ENCODE results near the gene TTLL8.
"Not testable (repeated sequence)": the region's sequence is repeated elsewhere in the genome, so short reads cannot be mapped to it uniquely, and the experiment has no call there.

TTLL8 gene

DNA sequence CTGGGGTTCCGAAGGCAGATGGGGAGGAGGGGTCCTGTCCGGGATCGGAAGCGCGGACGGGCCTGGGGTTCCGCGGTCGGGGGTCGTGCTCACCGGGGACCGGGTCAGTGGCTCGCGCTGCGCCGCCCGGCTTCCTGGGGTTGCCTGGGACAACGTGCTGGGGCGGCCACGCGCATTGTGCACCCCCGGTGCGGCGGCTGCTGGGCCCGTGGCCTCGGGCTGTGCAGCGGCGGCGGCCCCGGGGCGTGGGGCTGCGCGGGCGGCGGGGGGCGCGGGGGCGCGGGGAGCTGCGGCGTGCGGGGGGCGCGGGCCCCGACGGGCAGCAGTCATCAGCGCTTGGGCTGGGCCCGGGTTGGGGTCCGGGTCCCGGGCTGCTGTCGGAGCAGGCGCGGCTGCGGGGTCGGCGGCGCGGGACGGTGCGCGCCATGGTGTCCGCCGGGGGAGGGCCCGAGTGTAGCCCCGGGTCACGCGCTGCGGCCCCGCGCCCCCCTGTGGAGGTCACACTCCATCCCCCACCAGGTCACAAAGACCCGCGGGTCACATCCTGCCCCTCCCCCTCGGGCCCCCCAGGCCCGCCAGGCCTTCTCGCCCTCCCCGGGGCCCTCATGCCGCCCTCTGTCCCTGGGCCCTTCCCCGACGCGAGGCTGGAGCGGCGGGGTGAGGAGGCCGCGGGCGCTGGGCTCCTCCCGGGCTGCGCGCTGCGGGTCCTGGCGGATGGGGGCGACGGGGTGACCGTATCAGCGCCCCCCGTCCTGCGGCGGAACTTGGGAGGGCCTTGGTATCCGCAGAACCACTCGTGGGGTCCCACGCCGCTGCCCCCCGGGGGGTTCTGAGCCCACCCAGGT, at the start of gene TTLL8:
TTLL8 (minus strand) TSS at position 238 of the 845 bp plus-strand sequence.
- no peak for DNase-seq (ENCODE audit: low read depth)

DNA sequence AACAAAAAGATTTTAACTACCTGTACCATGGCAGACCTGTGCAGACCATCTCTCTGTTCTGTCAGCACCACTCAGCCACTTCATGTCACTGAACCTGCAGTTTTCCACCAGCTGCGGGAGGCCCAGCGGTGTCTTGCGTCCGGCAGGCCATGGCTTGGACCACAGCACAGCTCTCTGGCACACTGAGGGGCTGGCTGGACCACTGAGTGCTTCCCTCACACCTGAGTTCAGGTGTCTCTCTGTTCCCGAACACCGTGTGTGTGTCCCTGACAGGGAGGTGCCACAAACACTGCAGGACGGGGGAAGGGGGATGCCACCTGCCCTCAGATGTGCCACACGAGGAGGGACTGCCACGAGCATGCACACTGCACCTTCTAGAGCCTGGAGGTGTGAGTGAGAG, 49.4 kb upstream of the TTLL8 start:
- no peak for DNase-seq (ENCODE audit: low read depth)

DNA sequence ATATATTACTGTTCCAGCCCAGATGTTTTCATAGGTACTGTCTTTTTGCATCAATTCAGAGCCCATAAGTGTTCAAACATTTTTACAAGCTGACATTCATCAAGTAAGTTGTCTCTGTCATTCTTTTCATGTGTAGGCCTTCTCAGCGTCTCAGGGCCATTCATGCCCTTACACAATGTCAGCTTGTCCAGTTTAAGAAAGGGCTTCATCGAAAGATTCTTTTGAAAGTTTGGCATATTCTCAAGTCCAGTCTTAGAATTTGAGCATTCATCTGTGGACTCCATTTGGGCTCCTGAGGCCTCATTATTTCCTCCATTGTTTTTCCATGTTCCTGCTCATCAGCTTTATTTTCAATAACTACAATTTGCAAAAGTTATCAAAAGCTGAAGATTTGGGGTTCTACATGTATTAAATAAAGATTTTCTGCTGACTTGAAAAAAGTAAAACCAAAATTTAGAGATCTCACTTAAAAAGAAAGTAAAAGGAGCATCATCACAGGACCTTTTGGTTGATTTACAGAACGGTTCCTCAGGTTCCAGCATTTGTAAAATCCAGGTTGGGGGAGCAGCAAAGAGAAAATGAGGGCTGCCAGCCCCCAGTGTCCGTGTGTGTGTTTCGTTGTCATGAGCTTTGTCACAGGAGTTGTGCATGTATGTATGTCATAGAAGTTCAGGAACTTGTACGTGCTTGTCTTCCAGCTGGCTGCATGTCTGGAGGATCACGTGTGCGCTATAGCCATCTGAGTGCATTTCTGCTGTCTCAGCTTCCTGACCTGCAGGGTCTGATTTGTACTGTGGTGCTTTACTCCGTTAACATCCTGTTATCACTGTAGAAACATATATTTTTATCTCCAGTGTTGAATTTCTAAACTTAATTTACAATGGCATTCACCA, 47.4 kb upstream of the TTLL8 start:
- DNase-seq (ENCODE audit: low read depth), result no peak

DNA sequence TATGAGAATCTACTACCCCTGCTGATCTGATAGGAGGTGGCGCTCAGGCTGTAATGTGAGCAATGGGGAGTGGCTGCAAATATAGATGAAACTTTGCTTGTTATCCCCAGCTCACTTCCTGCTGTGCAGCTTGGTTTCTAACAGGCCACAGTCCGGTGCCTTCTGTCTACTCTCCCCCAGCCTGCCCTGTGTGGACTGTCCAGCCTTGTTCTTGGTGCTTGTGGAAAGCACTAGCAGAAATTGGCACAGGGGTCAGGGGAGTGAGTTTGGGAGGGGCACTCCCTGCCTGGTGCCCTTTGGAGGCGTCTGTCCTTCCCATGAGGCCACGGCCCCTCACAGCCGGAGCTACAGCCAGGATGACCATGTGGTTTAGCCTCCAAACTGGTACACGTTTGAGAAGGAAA, 46.0 kb upstream of the TTLL8 start:
- DNase-seq (ENCODE audit: low read depth), result no peak

DNA sequence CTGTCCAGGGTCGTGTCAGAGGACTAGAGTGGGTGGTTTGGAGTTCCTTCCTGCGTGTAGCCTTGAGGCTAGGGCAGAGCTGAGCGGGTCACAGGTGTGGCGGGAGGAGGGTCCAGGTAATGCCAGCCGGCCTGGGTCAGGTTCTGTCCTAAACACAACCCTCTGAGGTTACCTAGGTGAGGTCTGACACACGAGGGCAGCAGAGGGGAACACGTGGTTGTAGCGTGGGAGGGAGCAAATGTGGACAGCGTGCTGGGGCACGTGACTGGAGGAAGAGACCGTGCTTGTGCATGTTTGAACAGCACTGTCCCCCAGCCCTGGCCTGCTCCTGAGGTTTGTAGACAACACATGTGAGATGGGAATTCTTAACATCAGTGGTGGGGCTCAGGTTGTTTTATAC, 44.8 kb upstream of the TTLL8 start:
- no peak for DNase-seq (ENCODE audit: low read depth)

DNA sequence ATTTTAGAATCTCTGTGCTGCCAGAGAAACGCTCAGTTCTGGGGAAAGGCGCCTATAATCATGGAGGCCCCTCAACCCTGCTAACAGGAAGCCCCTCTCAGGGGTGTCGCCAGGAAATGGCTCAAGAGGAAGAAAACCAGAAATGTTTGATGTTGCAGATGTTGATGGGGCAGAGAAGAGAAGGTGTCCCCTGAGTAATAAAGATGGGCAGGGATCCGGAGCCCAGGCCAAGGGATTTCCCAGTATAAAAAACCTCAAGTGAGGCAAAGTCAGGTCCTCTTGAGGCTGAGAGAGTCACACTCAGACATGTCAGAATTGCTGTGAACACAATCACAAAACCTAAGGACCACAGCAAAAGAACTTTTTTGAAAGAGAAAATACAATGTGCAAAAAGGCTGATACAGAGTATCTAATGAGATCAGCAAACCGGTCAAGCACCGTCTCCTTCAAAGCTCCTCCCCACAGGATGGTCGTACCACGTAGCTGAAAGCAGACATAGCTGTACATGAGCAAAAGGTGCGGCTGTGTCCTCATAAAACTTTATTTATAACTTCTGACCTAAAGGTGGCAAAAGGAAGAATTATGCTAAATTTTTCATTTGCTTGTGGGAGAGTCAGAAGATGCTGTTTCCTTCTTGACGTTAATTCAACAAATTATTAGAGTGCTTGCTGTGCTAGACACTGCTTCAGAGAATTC, 43.9 kb upstream of the TTLL8 start:
- no peak for DNase-seq (ENCODE audit: low read depth)

DNA sequence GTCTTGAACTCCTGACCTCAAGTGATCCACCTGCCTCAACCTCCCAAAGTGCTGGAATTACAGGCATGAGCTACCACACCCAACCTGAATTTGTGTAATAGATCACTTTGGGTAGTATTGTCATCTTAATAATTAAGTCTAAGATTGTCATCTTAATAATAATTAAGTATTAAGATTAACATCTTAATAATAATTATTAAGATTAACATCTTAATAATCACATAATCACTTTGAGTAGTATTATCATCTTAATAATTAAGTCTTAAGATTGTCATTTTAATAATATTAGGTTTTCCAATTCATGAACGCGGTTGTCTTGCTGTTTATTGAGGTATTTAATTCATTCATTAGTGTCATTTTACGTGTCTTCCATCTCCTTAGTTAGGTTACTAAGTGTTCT, 40.0 kb upstream of the TTLL8 start:
- DNase-seq (ENCODE audit: low read depth), result no peak

DNA sequence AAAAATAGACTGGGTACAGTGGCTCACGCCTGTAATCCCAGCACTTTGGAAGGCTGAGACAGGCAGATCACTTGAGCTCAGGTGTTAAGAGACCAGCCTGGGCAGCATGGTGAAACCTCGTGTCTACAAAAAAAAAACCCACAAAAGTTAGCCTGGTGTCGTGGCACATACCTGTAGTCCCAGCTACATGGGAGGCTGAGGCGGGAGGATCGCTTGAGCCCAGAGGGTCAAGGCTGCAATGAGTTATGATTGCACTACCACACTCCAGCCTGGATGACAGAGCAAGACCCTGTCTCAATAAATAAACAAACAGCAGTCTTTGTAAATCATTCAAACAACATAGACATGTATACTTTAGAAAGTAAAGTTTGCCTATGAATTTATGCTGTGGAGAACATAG, 34.2 kb upstream of the TTLL8 start:
- no peak for DNase-seq (ENCODE audit: low read depth)

DNA sequence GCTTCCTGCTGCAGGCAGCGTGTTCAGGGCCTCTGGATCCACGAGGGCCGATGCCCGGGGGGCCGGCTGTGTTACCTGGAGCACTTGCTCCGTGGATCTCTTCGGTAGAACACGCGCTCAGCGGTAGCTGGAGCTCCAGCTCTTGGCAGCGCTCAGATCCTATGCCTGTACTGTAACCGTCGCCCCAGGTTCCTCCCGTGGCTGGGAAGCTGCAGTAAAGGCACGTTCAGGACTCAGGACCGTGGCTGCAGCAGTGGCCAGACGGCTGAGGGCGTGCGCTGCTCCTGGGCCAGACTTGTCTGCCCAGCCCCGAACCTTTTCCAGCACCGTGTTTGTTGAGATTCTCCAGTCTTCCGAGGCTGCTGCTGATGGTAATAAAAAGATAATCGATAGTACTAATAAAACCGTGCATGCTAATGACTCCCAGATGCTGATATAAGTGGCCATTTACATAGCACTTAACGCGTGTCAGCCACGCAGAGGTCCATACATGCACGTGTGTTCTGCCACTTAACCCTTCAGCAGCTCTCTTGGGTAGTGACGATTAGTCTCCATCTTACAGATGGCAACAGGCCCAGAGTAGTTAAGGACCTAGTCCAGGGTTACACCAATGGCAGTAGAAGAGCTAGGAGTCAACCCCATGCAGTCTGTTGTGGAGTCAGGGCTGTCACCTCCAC, 33.1 kb upstream of the TTLL8 start:
- DNase-seq (ENCODE audit: low read depth), result no peak

DNA sequence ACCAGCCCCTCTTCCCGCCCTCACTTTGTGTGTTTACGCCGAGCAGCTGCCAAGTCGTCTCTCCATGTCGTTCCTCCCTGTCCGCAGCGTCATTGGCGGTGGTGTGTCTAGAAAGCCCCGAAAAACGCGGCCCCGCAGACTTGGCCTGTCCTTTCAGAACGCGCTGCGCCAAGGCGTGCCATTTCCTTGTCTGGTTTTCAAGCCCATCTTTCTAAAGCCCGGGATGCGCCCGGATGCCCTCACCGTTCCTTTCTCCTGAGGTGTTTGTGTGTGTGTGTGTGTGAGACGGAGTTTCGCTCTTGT, 32.3 kb upstream of the TTLL8 start:
- no peak for DNase-seq (ENCODE audit: low read depth)

DNA sequence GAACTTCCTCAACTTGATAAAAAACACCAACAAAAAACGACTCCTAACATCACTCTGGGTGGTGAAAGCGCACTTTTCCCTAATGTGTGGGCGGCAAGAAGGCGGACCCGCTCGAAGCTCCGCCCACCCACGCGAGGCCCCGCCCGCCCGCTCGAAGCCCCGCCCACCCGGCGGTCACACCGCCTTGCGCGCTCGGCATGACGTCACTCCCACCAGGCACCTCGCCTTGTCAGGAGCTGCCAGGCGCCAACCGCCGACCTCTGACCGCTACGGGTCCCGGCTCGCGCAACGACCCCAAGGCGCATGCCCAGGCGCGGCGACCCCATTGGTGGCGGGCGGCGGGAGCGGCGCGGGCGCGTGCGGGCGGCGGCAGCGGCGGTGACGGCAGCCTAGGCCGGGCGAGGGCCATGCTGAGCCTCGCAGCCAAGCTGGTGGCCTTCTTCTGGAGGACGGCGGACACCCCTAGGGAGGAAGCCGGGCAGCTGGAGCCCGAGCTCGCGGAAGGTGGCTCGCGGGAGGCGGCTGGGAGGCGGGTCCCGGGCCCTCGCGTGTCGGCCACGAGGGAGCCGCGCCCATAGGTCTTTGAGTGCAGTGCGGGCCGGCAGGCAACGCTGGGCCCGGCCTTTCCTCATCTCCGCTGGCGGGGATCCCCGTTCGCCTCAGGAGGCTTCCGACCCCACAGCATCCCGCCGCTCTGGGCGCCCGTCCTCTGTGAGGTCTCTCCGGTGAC, 31.7 kb upstream of the TTLL8 start, which contains the start of gene MOV10L1:
MOV10L1 (plus strand) TSS at position 325 of the 730 bp plus-strand sequence; CDS start at position 408, 83 bp downstream.
- no peak for DNase-seq (ENCODE audit: low read depth)

DNA sequence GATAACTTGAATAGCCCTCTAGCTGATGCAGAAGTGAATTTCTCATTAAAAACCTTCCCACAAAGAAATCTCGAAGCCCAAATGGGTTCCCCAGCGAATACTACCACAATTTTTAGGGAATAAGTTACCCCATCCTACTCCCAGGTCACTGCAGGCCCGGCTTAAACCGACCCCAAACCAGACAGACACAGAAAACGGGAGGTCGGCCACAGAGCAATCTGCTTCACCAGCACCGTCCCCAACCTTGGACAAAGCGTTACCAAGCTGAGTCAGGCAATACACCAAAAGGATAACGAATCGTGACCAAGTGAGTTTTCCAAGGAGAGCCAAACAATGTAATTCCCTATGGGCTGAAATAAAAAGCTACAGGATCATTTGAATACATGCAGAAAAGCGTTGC, 31.1 kb upstream of the TTLL8 start:
- DNase-seq (ENCODE audit: low read depth), result no peak

DNA sequence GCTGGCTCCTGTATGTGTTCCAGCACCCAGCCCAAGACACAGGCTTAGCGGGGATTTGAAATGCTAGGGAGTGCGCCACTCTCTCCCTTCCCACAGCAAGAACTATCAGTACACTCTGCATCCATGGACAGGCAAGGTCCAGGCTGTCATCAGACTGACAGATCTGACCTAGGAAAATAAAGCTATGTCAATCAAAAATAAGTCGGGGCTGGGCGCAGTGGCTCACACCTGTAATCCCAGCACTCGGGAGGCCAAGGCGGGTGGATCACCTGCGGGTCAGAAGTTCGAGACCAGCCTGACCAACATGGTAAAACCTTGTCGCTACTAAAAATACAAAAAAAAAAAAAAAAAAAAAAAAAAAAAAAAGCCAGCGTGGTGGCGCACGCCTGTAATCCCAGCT, 30.0 kb upstream of the TTLL8 start:
- no peak for DNase-seq (ENCODE audit: low read depth)

DNA sequence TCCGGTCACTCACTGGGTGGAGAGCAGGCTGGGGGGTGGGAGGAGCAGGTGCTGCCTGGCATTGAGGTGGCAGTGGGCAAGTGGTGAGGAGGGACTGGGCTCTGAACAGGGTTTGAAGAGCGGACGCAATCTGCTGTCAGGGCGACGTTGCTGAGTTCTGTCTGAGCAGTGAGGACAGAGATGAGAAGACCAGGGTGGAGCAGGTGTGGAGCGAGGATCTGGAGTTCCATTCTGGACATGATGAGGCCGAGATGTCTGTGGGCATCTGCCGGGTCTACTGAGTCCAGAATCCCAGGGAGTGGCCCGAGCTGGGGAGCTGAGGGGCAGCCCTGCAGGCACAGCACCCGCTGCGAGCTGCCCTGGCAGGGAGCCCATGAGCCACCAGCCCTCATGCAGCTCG, 29.5 kb upstream of the TTLL8 start:
- DNase-seq (ENCODE audit: low read depth), result no peak

DNA sequence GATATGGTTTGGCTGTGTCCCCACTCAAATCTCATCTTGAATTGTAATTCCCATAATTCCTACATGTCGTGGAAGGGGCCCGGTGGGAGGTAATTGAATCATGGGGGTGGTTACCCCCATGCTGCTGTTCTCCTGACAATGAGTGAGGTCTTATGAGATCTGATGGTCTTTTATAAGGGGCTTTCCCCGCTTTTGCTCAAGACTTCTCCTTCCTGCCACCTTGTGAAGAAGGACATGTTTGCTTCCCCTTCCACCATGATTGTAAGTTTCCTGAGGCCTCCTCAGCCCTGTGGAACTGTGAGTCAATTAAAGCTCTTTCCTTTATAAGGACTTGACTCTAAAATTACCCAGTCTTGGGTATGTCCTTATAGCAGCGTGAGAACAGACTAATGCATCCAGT, 28.9 kb upstream of the TTLL8 start:
- DNase-seq (ENCODE audit: low read depth), result not testable (repeated sequence)

DNA sequence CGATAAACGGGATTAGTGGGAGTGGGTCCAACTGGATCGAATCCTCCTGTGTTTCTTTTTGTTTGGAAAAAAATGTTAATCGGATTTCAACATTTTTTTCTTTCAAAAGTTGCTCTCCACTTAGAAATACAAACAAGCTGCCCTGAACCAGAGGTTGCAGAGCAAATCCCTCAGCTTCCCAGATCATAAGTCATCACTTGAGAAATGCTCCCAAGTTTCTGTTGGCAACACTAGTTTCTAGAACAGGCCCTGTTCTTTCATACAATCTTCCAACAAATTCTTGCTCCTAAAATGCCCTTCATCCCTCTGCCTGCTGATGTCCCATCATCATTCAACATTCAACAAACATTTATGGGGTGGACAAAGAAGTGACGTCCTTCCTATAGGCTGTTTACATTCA, 28.4 kb upstream of the TTLL8 start:
- no peak for DNase-seq (ENCODE audit: low read depth)

DNA sequence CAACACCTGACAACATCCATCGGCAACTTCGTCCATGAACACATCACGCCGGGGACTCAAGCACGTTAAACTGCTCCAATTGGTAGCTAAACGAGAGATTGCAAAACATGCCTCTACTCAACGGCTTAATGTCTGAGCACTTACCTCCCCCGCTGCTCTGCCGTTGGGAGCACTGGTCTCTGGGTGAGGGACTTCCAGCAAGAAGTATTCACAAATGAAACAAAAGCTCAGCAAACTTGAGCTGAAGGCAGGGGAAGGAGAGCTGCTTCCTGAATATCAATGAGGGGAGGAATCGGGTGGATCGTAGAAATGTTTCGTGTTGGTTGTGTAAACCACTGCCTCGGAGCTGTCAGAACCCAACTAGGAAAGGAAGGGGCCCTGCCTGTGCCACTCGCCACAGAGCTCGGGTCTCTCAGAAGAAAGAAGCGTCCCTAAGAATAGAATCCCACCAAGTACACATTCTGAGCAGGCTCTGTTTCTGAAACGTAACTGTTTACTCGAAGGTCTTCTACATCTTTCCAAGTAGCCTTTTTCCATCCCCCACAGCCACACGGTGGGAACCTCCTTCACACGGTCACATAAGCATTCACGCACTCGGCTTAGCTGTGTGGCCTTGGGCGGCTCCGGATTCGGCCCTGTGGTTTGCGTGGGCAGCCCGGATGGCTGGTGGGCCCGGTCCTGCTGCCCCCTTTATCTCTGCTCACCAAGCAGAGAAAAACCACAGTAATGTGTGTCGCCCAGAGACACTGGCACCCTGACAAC, 27.3 kb upstream of the TTLL8 start, which contains the start of gene MLC1:
MLC1 (minus strand) TSS at position 216 of the 762 bp plus-strand sequence. CDS start 524 bp downstream, outside the sequence.
- DNase-seq (ENCODE audit: low read depth), result peak; percentile 14

DNA sequence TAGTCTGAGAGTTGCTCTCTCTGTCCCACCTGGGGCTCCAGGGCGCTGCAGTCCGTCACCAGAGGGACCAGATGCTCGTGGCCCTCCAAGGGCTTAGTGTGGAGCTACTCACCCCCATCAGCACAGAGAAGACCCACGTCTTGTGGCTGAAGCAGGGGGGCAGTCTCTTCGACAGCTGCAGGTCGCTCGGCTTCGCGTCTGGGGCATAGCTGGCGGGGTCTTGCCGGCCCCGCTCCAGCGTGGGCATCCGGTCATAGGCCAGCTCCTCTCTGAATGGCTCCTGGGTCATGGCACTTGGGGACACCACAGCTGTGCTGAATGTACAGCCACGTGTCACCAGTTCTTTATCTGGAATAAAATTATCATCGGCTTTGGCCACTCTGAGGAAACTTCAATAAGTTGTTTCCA, 26.5 kb upstream of the TTLL8 start:
- no peak for DNase-seq (ENCODE audit: low read depth)

DNA sequence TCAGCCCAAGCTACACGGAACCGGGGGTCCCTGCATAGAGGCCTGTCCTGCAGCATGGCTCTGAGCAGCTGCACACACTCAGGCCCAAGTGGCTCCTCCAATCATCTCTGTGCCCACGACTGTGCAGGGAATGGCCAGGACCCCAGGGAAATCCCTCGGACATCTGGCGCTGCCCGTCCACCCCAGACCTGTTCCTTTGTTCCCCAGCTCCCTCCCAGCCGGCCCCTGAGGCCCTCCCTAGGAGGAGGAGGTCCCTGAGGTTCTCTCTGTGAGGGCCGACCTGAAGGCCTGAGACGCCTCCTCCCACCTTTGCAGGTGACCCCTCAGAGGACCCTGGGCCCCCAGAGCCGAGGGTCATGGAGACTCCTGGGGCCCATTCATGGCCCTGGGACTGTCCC, 26.0 kb upstream of the TTLL8 start:
- no peak for DNase-seq (ENCODE audit: low read depth)

DNA sequence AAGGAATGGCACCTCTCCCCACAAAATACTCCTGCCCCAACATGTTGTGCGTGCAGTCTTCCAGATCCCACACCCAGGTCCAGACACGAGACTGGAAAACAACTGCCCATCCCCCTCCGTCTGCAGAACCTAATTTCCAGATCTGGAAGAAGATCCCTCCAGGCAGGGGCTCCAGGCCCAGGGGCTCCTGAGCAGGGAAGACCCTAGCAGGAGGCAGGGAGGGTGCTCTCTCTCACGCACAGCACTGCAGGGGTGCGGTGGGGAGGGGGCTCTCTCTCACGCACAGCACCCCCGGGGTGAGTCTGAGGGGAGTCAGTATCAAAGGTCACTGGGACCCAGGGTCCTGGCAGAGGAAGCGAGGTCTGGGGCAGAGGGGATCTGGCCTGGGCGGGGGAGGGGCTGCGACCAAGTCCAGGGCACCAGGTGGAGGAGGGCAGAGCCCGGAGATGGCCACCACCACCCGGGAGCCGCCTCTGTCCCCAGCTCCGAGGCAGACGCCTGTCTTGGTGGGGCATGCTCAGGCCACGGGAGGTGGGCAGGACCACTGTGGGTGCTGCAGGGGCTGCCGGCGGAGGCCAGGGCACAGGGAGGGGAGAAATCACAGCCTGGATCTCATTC, 25.5 kb upstream of the TTLL8 start:
- DNase-seq (ENCODE audit: low read depth), result no peak
